Loucy (cell line): Measurements from ENCODE around the gene BLOC1S6.

ENCODE experiments used
- H2AFZ ChIP-seq: fragments of 200-600 bp; sonication (generic); 2 replicates; pipeline ENCODE4 v1.6.0; 2016; ENCODE audit warnings: antibody characterized with exemption, mild to moderate bottlenecking, low read length, moderate library complexity
- H3F3A ChIP-seq: fragments of 200-600 bp; 2 replicates; pipeline ENCODE4 v1.6.0; 2016; ENCODE audit warnings: antibody characterized with exemption, low read depth, mild to moderate bottlenecking
- H3K27me3 ChIP-seq: fragments of 200-600 bp; sonication (generic); 2 replicates; pipeline ENCODE4 v1.6.1; 2014; ENCODE audit warnings: low read length, mild to moderate bottlenecking; ENCODE audit not compliant: insufficient read depth, poor library complexity, severe bottlenecking
- H3K36me3 ChIP-seq: fragments of 200-600 bp; sonication (generic); 2 replicates; pipeline ENCODE4 v1.6.1; 2016; ENCODE audit warnings: low read length; ENCODE audit not compliant: insufficient read depth
- H3K4me1 ChIP-seq: fragments of 200-600 bp; sonication (generic); 2 replicates; pipeline ENCODE4 v1.5.1; 2014; ENCODE audit warnings: low read length, mild to moderate bottlenecking; ENCODE audit not compliant: insufficient read depth, poor library complexity, severe bottlenecking
- H3K4me2 ChIP-seq: fragments of 200-600 bp; sonication (generic); 2 replicates; pipeline ENCODE4 v1.6.0; 2014; ENCODE audit warnings: antibody characterized with exemption, low read length, low read depth, mild to moderate bottlenecking; ENCODE audit not compliant: poor library complexity, severe bottlenecking
- H3K4me3 ChIP-seq: fragments of 200-600 bp; sonication (generic); 2 replicates; pipeline ENCODE4 v1.5.1; 2014; ENCODE audit warnings: low read length, mild to moderate bottlenecking, mixed read lengths; ENCODE audit not compliant: poor library complexity, severe bottlenecking
- H3K79me2 ChIP-seq: fragments of 200-600 bp; sonication (generic); 2 replicates; pipeline ENCODE4 v1.6.1; 2014; ENCODE audit warnings: low read length; ENCODE audit not compliant: insufficient read depth
- H3K9ac ChIP-seq: fragments of 200-600 bp; sonication (generic); 2 replicates; pipeline ENCODE4 v1.6.0; 2014; ENCODE audit warnings: mild to moderate bottlenecking, low read depth, low read length, moderate library complexity; ENCODE audit not compliant: poor library complexity, severe bottlenecking
- H3K9me2 ChIP-seq: fragments of 200-600 bp; sonication (generic); replicated peaks from 2 replicates; pipeline ENCODE4 v1.6.1; 2016; ENCODE audit warnings: low read depth, low read length, mixed read lengths
- H3K9me3 ChIP-seq: fragments of 200-600 bp; sonication (generic); 2 replicates; pipeline ENCODE4 v1.6.1; 2014; ENCODE audit warnings: mild to moderate bottlenecking, antibody characterized with exemption, low read length, low read depth; ENCODE audit not compliant: insufficient read depth
- H4K20me1 ChIP-seq: fragments of 200-600 bp; sonication (generic); 2 replicates; pipeline ENCODE4 v1.6.0; 2014; ENCODE audit warnings: antibody characterized with exemption, low read length, mild to moderate bottlenecking; ENCODE audit not compliant: insufficient read depth, poor library complexity, severe bottlenecking
- CTCF ChIP-seq: fragments of 200-600 bp; sonication (generic); conservative IDR thresholded peaks from 2 replicates; pipeline ENCODE4 v1.5.1; 2014; ENCODE audit warnings: mild to moderate bottlenecking, antibody characterized with exemption, low read length
- EZH2phosphoT487 ChIP-seq: fragments of 200-600 bp; IDR thresholded peaks from 2 replicates; pipeline ENCODE4 v1.6.1; 2018; ENCODE audit warnings: antibody characterized with exemption, mild to moderate bottlenecking, moderate library complexity, borderline replicate concordance

Gene BLOC1S6

GRCh38 chr15:45551676-45552075, 35.5 kb upstream of the BLOC1S6 start:
- Histone ChIP-seq H3K27me3 (peaks cover 16% of the 10 kb centered on the region), H3K9me3 (no peaks in the 10 kb centered on the region), H4K20me1 (no peaks in the 10 kb centered on the region), H3K4me3 (no peak overlapping the region), H3F3A (no peaks in the 10 kb centered on the region), H3K79me2 (no peaks in the 10 kb centered on the region), H3K4me2 (no peak overlapping the region), H3K9me2 (no peaks in the 10 kb centered on the region), H3K36me3 (no peaks in the 10 kb centered on the region), H3K4me1 (no peaks in the 10 kb centered on the region), H3K9ac (no peak overlapping the region), H2AFZ (no peak overlapping the region)
- TF ChIP-seq EZH2phosphoT487, result no peak
- no peak for TF ChIP-seq CTCF

- Histone ChIP-seq H3K9me3 (no peaks in the 10 kb centered on the region), H3K4me2 (no peak overlapping the region), H3K79me2 (no peaks in the 10 kb centered on the region), H3K36me3 (no peaks in the 10 kb centered on the region), H3K9ac (no peak overlapping the region), H2AFZ (no peak overlapping the region), H3K9me2 (no peaks in the 10 kb centered on the region), H3F3A (no peaks in the 10 kb centered on the region), H4K20me1 (no peaks in the 10 kb centered on the region), H3K4me1 (no peaks in the 10 kb centered on the region), H3K27me3 (peaks cover 16% of the 10 kb centered on the region), H3K4me3 (no peak overlapping the region)
- no peak for TF ChIP-seq EZH2phosphoT487
- no peak for TF ChIP-seq CTCF
These were observed 31.1 kb upstream of the BLOC1S6 start for GRCh38 chr15:45555934-45556608.

GRCh38 chr15:45572617-45573016, 14.6 kb upstream of the BLOC1S6 start:
- H3K9me2 ChIP-seq, result no peaks in the 10 kb centered on the region
- no peaks in the 10 kb centered on the region for H3K27me3 ChIP-seq
- H3K4me2 ChIP-seq, result no peak overlapping the region
- TF ChIP-seq EZH2phosphoT487 (no peak), CTCF (no peak)
- H3K4me3 ChIP-seq, result no peak overlapping the region
- H3K9ac ChIP-seq, result no peak overlapping the region
- H3K9me3 ChIP-seq, result peaks cover 4% of the 10 kb centered on the region; the same call in 1 of the 2 replicates
- no peaks in the 10 kb centered on the region for H3K4me1 ChIP-seq
- no peaks in the 10 kb centered on the region for H3F3A ChIP-seq
- no peaks in the 10 kb centered on the region for H3K36me3 ChIP-seq
- H4K20me1 ChIP-seq, result no peaks in the 10 kb centered on the region
- H2AFZ ChIP-seq, result no peak overlapping the region
- H3K79me2 ChIP-seq, result no peaks in the 10 kb centered on the region
